HCT116 (cell line): Measurements from ENCODE around the gene FBXO42. TPM values are rescaled to one million over a fixed set of nuclear protein-coding genes. Genes with fewer than 3 reads are reported as not detected.

ENCODE experiments used
- ATAC-seq: fragments of 200-7000 bp; cut with Tn5 transposase; 2 replicates; pipeline ENCODE4 v1.9.1; 2020; ENCODE audit warnings: mild to moderate bottlenecking, moderate library complexity
- BruUV-seq: library from RNA; stranded (reverse); fragments of 400-500 nt; replicated peaks from 2 replicates; lab custom pipeline; 2021; lab: Mats Ljungman, UMichigan
- CTCF ChIA-PET: fragments of 300-600 bp; sonication (Branson Sonifier 250); formaldehyde crosslinking; loops from one replicate; lab custom pipeline; 2021; ENCODE audit warnings: antibody characterized with exemption; lab: Charles Lee
- POLR2A ChIA-PET: fragments of 300-600, 350-600 bp; sonication (Branson Sonifier 250); formaldehyde crosslinking; loops from one replicate; lab custom pipeline; 2021; ENCODE audit warnings: antibody characterized with exemption; lab: Charles Lee
- RAD21 ChIA-PET, 2 experiments: fragments of 300-600 bp; sonication (Branson Sonifier 250); formaldehyde crosslinking; loops; one replicate each; lab custom pipeline; 2023; ENCODE audit warnings: low total read pairs in 2 of 2; ENCODE audit not compliant: uncharacterized antibody in 2 of 2, unreplicated experiment in 2 of 2, low non-redundant PET in 1 of 2; lab: Charles Lee
- DNase-seq: peaks from one replicate; pipeline ENCODE4 v3.0.0-alpha.2; 2010; ENCODE audit warnings: low read depth, low spot score
- H2AFZ ChIP-seq: fragments of 200-600 bp; shearing (Covaris generic), sonication (generic); 2 replicates; pipeline ENCODE4 v1.6.1; 2017; ENCODE audit warnings: low read depth, mixed run types, mixed read lengths, antibody characterized with exemption, low read length; ENCODE audit not compliant: poor library complexity, severe bottlenecking
- H3K27ac ChIP-seq: 2 replicates; pipeline ENCODE4 v1.5.1; 2012; ENCODE audit warnings: low read depth, low read length
- H3K27me3 ChIP-seq: fragments of 200-600 bp; sonication (generic); 2 replicates; pipeline ENCODE4 v1.6.1; 2016; ENCODE audit warnings: mixed run types, low read length, mixed read lengths; ENCODE audit not compliant: insufficient read depth
- H3K36me3 ChIP-seq, 2 experiments: fragments of 200-500 bp in 1 of 2; fragments of 200-600 bp in 1 of 2; sonication (Bioruptor generic) in 1 of 2; sonication (generic) in 1 of 2; 2 replicates each; pipeline versions ENCODE4 v1.5.1 to v1.6.1; 2014 to 2016; ENCODE audit warnings: low read length in 2 of 2, inconsistent platforms in 1 of 2, mixed read lengths in 1 of 2, mixed run types in 1 of 2; ENCODE audit not compliant: insufficient read depth in 2 of 2, control insufficient read depth in 1 of 2
- H3K4me1 ChIP-seq, 2 experiments: fragments of 200-600 bp in 1 of 2; sonication (generic) in 1 of 2; 2 replicates each; pipeline versions ENCODE4 v1.5.1 to v1.6.1; 2012 to 2017; ENCODE audit warnings: low read length in 2 of 2, inconsistent platforms in 1 of 2, mild to moderate bottlenecking in 1 of 2, mixed read lengths in 1 of 2, mixed run types in 1 of 2, moderate library complexity in 1 of 2; ENCODE audit not compliant: insufficient read depth in 2 of 2, control insufficient read depth in 1 of 2
- H3K4me2 ChIP-seq: fragments of 200-600 bp; sonication (generic); 2 replicates; pipeline ENCODE4 v1.6.1; 2017; ENCODE audit warnings: mixed run types, low read length, mixed read lengths
- H3K4me3 ChIP-seq, 2 experiments: fragments of 200-600 bp in 1 of 2; sonication (generic) in 1 of 2; replicated peaks in 1 of 2; 2 replicates each; pipeline ENCODE4 v1.5.1; 2011 to 2016; ENCODE audit warnings: low read length in 2 of 2, control low read depth in 1 of 2, low read depth in 1 of 2, mild to moderate bottlenecking in 1 of 2, mixed read lengths in 1 of 2, mixed run types in 1 of 2
- H3K79me2 ChIP-seq: fragments of 200-600 bp; sonication (generic); 2 replicates; pipeline ENCODE4 v1.6.1; 2017; ENCODE audit warnings: mild to moderate bottlenecking, mixed run types, low read length, moderate library complexity, mixed read lengths; ENCODE audit not compliant: insufficient read depth
- H3K9ac ChIP-seq: fragments of 200-600 bp; sonication (generic); 2 replicates; pipeline ENCODE4 v1.6.1; 2016; ENCODE audit warnings: low read length, mixed read lengths
- H3K9me2 ChIP-seq: fragments of 200-600 bp; sonication (generic), shearing (Covaris generic); 2 replicates; pipeline ENCODE4 v1.6.1; 2017; ENCODE audit warnings: mixed run types, mild to moderate bottlenecking, moderate library complexity; ENCODE audit not compliant: insufficient read depth
- H3K9me3 ChIP-seq, 2 experiments: fragments of 200-500 bp in 1 of 2; fragments of 200-600 bp in 1 of 2; sonication (Bioruptor generic) in 1 of 2; sonication (generic) in 1 of 2; 2 replicates each; pipeline ENCODE4 v1.6.1; 2014 to 2017; ENCODE audit warnings: low read length in 2 of 2, mixed read lengths in 2 of 2, inconsistent platforms in 1 of 2, low read depth in 1 of 2, mild to moderate bottlenecking in 1 of 2, mixed run types in 1 of 2, moderate library complexity in 1 of 2; ENCODE audit not compliant: control insufficient read depth in 1 of 2, insufficient read depth in 1 of 2
- H4K20me1 ChIP-seq: fragments of 200-600 bp; sonication (generic), shearing (Covaris generic); 2 replicates; pipeline ENCODE4 v1.6.1; 2017; ENCODE audit warnings: mixed run types, mild to moderate bottlenecking, moderate library complexity; ENCODE audit not compliant: insufficient read depth
- ATF3 ChIP-seq: IDR thresholded peaks from 2 replicates; pipeline ENCODE4 v1.6.1; 2012
- CBX3 ChIP-seq: IDR thresholded peaks from 2 replicates; pipeline ENCODE4 v1.6.1; 2012; ENCODE audit warnings: low read depth
- CEBPB ChIP-seq: IDR thresholded peaks from 2 replicates; pipeline ENCODE4 v1.6.1; 2012; ENCODE audit warnings: low read depth
- CTCF ChIP-seq, 3 experiments: fragments of 200-600 bp in 1 of 3; sonication (generic) in 1 of 3; IDR thresholded peaks in 2 of 3; conservative IDR thresholded peaks in 1 of 3; 2 replicates each; pipeline ENCODE4 v1.5.1; 2012 to 2017; ENCODE audit warnings: low read depth in 2 of 3, low read length in 2 of 3, antibody characterized with exemption in 1 of 3, borderline replicate concordance in 1 of 3, control low read depth in 1 of 3, mild to moderate bottlenecking in 1 of 3, mixed read lengths in 1 of 3, mixed run types in 1 of 3, moderate library complexity in 1 of 3; ENCODE audit not compliant: insufficient read depth in 1 of 3
- EGR1 ChIP-seq: IDR thresholded peaks from 2 replicates; pipeline ENCODE4 v1.6.1; 2012; ENCODE audit warnings: low read depth
- ELF1 ChIP-seq: IDR thresholded peaks from 2 replicates; pipeline ENCODE4 v1.6.1; 2012; ENCODE audit warnings: low read depth, borderline replicate concordance
- EZH2 ChIP-seq: fragments of 200-600 bp; sonication (generic); IDR thresholded peaks from 2 replicates; pipeline ENCODE4 v1.6.1; 2017; ENCODE audit warnings: antibody characterized with exemption, mixed run types
- EZH2phosphoT487 ChIP-seq: fragments of 200-600 bp; IDR thresholded peaks from 2 replicates; pipeline ENCODE4 v1.6.1; 2018; ENCODE audit warnings: antibody characterized with exemption, borderline replicate concordance
- FOSL1 ChIP-seq: IDR thresholded peaks from 2 replicates; pipeline ENCODE4 v1.6.1; 2012; ENCODE audit warnings: low read depth
- JUND ChIP-seq: IDR thresholded peaks from 2 replicates; pipeline ENCODE4 v1.6.1; 2012
- MAX ChIP-seq: IDR thresholded peaks from 2 replicates; pipeline ENCODE4 v1.6.1; 2012
- POLR2A ChIP-seq: IDR thresholded peaks from 2 replicates; pipeline ENCODE4 v1.7.0; 2011; ENCODE audit warnings: borderline replicate concordance; ENCODE audit not compliant: insufficient read depth, insufficient read length; ENCODE audit errors: extremely low read depth
- RAD21 ChIP-seq: IDR thresholded peaks from 2 replicates; pipeline ENCODE4 v1.6.1; 2012; ENCODE audit warnings: low read depth, mild to moderate bottlenecking
- SIN3A ChIP-seq: IDR thresholded peaks from 2 replicates; pipeline ENCODE4 v1.6.1; 2012; ENCODE audit warnings: low read depth
- SP1 ChIP-seq: IDR thresholded peaks from 2 replicates; pipeline ENCODE4 v1.6.1; 2012; ENCODE audit warnings: low read depth
- SRF ChIP-seq: IDR thresholded peaks from 2 replicates; pipeline ENCODE4 v1.6.1; 2012; ENCODE audit warnings: low read depth
- ZBTB33 ChIP-seq: IDR thresholded peaks from 2 replicates; pipeline ENCODE4 v1.6.1; 2011; ENCODE audit warnings: mild to moderate bottlenecking, low read length, moderate library complexity; ENCODE audit not compliant: insufficient replicate concordance; ENCODE audit errors: extremely low read depth
- ZFX ChIP-seq: fragments of 450-650 bp; IDR thresholded peaks from 2 replicates; pipeline ENCODE4 v1.6.1; 2017
- ZNF274 ChIP-seq: fragments of 200-500 bp; sonication (Bioruptor generic); IDR thresholded peaks from 2 replicates; pipeline ENCODE4 v1.6.1; 2014; ENCODE audit warnings: mild to moderate bottlenecking, low read depth, low read length, inconsistent platforms
- intact Hi-C: fragments of 100-400 bp; cut with micrococcal nuclease; formaldehyde crosslinking; loops from 2 replicates; pipeline ENCODE4 v1.10.0; 2022
- total RNA-seq: library from RNA; stranded (reverse); gene quantifications from one replicate; pipeline ENCODE4 v1.2.1, GENCODE V29; 2021; ENCODE audit not compliant: unreplicated experiment

The FBXO42 gene
- total RNA-seq, 1 experiment from 2014 or later = 20.6 TPM

GRCh38 chr1:16219968-16220500 is 132.2 kb downstream of the FBXO42 start:
- H2AFZ ChIP-seq = no peak overlapping the region

More at GRCh38 chr1:16219968-16220500, 132.2 kb downstream of the FBXO42 start:
- DNase-seq (no peak), ATAC-seq (no peak)
- H3K4me2 ChIP-seq = no peak overlapping the region
- intact Hi-C loops = no loop called here
- H3K4me1 ChIP-seq = peaks cover 14 to 25% of the 10 kb centered on the region in 2 experiments
- CTCF ChIA-PET = no interaction called here
- H3K79me2 ChIP-seq = no peaks in the 10 kb centered on the region
- H3K27ac ChIP-seq = no peak overlapping the region
- TF ChIP-seq ZFX (no peak), ELF1 (no peak), SRF (no peak), JUND (no peak), CBX3 (no peak), ZNF274 (no peak), FOSL1 (no peak), RAD21 (no peak), ZBTB33 (no peak), ATF3 (no peak), EZH2phosphoT487 (no peak), MAX (no peak), EZH2 (no peak), CTCF (IDR thresholded peaks at IDR 0.05 in 2 of 3, conservative IDR thresholded peaks at IDR 0.05 in 1 of 3; ENCODE audit: borderline replicate concordance in 1 of 3, insufficient read depth in 1 of 3, low read depth in 2 of 3, low read length in 2 of 3) (no peak), SIN3A (no peak), EGR1 (no peak), POLR2A (no peak), CEBPB (no peak), SP1 (no peak)
- TF ChIP-seq, all 23 proteins: peak for 0
- Histone ChIP-seq H4K20me1 (no peaks in the 10 kb centered on the region), H3K9ac (no peak overlapping the region), H3K36me3 (no peaks in the 10 kb centered on the region), H3K27me3 (no peaks in the 10 kb centered on the region), H3K4me3 (no peak overlapping the region), H3K9me3 (no peaks in the 10 kb centered on the region), H3K9me2 (no peaks in the 10 kb centered on the region)
- POLR2A ChIA-PET = no interaction called here
- RAD21 ChIA-PET = no interaction called here
- no TSS peak for BruUV-seq
